Right ventricle myocardium superior (tissue), 1 donor: ENCODE measurements around the gene KCTD6. TPM values are rescaled to one million over a fixed set of nuclear protein-coding genes. Genes with fewer than 3 reads are reported as not detected.

ENCODE experiments used
- ATAC-seq: fragments of 200-7000 bp; cut with Tn5 transposase; one replicate; pipeline ENCODE4 v1.9.1; 2020; ENCODE audit warnings: mild to moderate bottlenecking; ENCODE audit not compliant: poor library complexity
- DNase-seq: peaks from one replicate; pipeline ENCODE4 v3.0.0-alpha.2; 2020
- intact Hi-C: fragments of 100-400 bp; cut with DNase I; formaldehyde crosslinking; loops from one replicate; pipeline ENCODE4 v1.11.2; 2022
- long read RNA-seq: library from polyadenylated mRNA; unstranded; transcript quantifications from one replicate; pipeline ENCODE4 v2.0.0, GENCODE V29; 2021
- total RNA-seq: library from RNA; stranded (reverse); fragmentation: NEBNext Ultra II Directional; extraction: Animal tissue kit (Norgen Biotek cat#: 25700); gene quantifications from one replicate; pipeline ENCODE4 v1.2.1, GENCODE V29; 2021
- donor health status: DM: no; HTN: yes; CAD: no; lungs with severe emphysema.

The KCTD6 gene
- total RNA-seq, result 6.9 TPM
- long read RNA-seq, transcript KCTD6-202 (3 exons, 1,533 nt), result major isoform, 21 of 26 reads
- long read RNA-seq, partial matches to known transcripts, result 2 of 26 reads
- long read RNA-seq, other reads (novel, unspliced or antisense), result 2 of 26 reads

DNA sequence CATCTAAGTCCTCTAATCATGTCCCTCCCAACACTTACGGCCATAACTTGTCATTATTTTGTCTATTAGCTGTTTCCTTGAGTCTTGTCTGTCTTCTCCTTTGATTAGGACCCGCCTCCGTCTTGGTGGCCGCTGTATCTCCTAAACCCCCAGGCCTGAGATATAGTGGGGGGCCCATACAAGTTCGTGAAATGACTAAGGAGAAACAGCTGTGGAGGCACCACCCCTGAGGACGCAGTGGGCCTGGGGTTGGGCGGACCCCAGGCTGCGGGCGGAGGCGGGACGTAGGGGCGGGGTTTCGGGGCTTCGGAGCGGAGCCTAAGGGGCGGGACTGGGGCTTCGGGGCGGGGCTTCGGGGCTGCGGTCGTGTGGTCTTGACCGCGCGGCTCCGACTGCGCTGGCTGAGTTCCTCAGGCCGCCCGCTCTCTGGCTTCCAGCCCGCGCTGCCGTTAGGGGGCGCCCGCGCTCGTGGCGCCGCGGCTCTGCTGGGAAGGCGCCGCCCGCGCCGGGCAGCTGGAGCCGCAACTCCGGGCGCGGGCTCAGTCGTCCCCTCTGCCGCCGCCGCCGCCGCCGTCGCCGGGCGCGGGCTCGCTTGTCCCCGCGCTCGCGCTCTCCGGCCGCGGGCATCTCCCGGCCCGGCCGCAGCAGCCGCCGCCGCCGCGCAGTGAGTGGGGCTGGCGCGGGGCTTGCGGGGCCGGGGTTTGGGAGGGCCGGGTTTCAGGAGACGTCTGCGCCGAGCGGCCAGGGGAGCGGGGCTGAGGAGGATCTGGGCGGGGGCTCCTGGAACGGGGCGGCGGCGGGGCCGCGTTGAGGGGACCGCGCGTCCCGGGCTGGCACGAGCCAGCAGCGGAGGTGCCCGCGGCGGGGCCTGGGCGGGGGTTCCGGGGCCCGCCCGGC lies at the start of gene KCTD6:
Gene KCTD6 (plus strand): TSS at position 591 of the 897 bp plus-strand sequence. CDS start 6,660 bp downstream, outside the sequence.
- DNase-seq (peak; percentile 96), ATAC-seq (peak; percentile 97)
- intact Hi-C loops, result loop anchor here (5.0 kb wide), 1 partner anchor 41 kb away; no protein-coding TSS in a partner anchor

DNA sequence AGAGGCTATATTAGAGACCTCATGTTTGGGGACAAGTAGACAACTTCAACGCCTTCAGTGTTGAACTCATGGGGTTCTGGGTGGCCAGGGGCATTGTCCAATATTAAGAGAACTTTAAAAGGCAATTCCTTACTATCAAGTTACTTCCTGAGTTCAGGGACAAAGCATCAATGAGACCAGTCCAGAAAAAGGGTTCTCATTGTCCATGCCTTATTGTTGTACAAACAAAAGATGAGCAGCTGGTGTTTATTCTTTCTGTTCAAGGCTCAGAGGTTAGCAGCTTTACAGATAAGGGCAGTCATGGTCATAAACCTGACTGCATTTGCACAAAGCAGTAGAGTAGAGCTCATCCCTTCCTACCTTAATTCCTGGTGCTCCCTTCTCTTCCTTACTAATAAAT lies 39.7 kb upstream of the KCTD6 start:
- intact Hi-C loops, result no loop called here
- no peak for ATAC-seq
- DNase-seq, result no peak

DNA sequence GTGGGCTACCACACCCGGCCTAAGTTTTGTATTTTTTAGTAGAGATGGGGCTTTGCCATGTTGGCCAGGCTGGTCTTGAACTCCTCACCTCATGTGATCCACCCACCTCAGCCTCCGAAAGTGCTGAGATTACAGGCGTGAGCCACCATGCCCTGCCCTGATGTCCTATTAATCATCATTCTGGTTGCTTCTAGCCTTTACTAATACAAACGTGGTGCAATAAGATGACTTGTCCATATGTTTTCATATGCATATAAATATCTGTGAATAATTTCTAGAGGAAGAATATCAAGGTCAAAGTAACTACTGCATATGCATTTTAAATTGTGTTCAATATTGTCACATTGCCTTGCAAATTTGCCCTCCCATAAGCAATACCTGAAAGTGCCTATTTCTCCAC lies 32.7 kb upstream of the KCTD6 start:
- intact Hi-C loops, result no loop called here
- ATAC-seq (no peak), DNase-seq (no peak)

DNA sequence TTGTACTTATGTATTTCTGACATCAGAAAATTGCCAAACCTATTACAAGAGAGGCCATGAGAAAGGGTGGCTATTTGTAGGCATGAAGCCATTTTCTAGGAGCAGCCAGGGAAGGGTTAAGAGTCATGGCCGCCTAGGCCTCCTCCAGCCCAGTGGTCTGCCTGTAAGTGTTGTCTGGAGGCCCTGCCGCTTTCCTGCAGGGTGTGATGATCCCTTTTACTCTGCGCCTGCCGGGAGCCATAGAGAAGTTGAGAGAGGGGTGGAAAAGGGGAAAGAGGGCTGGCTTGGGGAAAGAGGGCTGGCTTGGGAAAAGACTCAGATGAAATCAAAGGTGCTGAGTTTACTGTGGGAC lies 29.1 kb upstream of the KCTD6 start:
- no peak for ATAC-seq
- no peak for DNase-seq
- intact Hi-C loops, result no loop called here

DNA sequence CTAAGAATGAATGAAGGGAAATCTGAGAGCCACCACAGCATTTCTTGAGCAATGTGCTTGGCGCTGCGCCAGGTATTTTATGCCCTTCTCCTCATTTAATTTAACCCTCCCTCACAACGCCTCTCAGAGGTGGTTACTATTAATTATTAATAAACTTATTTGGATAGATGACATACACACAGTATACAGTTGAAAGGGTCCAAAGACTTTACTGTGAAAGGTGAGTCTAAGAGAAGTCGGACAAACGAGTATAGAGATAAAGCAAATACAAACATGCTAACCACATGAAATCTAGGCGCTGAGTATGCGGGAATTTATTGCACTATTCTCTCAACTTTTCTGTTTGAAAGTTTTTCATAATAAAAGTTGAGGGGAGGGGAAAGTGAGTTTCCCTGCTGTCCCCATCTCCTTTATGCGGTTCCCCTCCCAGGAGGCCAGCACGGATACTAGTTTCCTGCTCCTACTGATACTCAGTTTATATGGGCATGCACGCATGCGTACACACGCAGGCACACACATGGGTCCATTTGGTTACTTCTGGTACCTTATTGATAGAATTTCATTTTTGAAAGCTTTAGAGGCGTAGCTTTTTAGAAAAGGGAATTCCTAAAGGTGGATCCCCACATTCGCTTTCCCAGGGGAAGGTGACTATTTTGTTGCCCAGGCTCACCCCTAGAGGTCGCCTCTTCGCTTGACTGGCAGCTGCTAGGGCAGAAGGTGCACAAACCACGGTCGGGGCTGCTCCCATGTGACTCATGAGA lies 28.5 kb upstream of the KCTD6 start:
- DNase-seq (peak; percentile 75), ATAC-seq (peak; percentile 94)
- intact Hi-C loops, result no loop called here

DNA sequence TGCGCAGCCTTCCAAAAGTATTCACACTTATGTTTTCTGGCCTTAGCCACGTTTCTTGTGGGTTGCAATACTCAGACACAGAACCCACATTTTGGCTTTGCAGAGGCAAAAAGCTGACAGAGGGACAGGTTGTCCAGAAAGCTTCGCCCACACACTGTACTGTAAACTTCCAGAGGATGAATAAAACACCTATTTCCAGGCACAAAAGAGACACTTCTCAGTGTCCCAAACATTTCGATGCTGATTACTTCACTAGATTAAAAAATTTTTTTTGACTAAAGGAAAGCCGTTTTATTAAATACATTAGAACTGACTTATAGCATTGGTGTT lies 28.0 kb upstream of the KCTD6 start:
- DNase-seq (no peak), ATAC-seq (no peak)
- intact Hi-C loops, result no loop called here

DNA sequence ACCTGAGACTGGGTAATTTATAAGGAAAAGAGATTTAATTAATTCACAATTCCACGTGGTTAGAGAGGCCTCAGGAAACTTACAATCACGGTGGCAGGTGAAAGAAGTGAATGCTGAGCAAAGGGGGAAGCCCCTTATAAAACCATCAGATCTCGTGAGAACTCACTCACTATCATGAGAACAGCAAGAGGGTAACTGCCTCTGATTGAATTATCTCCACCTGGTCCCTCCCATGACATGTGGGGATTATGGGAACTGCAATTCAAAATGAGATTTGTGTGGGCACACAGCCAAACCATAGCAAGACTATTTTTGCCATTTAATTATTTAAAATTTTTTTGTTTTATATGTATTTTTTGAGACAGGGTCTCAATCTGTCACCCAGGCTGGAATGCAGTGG lies 27.0 kb upstream of the KCTD6 start:
- no peak for DNase-seq
- no peak for ATAC-seq
- intact Hi-C loops, result no loop called here

DNA sequence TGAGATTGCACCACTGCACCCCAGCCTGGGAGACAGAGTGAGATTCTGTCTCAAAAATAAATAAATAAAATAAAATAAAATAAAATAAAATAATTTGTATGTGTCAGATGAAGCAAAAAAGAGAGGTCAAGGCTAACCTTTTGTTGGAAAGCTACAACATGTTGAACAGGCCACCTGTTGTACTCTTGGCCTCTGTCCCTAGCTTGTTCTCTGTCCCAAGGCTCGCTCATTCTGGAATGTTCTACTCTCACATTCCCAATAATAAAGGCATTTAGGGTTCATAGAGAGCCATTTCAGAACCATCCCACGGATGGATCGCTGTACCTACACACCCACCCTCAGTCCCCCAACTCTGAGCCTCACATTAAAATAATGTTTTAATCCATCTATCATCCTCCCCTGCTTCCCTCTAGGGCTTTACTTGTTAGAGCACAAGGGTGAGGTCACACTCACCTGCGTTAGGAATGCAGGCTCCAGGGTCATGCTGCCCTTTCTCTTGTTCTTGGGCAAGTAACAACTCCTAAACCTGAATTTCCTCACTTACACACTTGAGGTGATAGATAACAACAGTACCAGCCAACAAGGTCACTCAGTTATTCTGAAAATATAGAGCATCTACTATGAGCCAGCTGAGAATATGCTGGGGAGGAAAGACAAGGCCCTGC lies 24.9 kb upstream of the KCTD6 start:
- ATAC-seq, result no peak
- no peak for DNase-seq
- intact Hi-C loops, result no loop called here

DNA sequence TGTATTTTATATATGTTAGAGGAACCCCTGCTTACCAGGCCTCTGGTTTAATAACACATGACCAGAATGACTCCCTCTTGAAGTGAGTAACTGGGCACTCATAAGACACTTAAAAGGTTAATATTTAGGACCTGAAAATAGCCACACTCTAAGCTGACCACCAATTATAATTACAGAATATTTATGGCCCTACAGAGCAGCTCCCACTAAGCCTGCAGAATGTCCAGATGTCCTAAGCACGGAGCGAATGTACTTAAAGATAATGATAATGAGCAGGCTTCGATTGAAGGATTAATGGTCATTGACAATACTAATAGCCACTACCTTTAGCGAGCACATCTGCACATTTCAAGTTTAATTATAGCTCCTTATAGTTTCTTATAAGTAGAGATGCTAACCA lies 22.8 kb upstream of the KCTD6 start:
- ATAC-seq, result no peak
- DNase-seq, result no peak

DNA sequence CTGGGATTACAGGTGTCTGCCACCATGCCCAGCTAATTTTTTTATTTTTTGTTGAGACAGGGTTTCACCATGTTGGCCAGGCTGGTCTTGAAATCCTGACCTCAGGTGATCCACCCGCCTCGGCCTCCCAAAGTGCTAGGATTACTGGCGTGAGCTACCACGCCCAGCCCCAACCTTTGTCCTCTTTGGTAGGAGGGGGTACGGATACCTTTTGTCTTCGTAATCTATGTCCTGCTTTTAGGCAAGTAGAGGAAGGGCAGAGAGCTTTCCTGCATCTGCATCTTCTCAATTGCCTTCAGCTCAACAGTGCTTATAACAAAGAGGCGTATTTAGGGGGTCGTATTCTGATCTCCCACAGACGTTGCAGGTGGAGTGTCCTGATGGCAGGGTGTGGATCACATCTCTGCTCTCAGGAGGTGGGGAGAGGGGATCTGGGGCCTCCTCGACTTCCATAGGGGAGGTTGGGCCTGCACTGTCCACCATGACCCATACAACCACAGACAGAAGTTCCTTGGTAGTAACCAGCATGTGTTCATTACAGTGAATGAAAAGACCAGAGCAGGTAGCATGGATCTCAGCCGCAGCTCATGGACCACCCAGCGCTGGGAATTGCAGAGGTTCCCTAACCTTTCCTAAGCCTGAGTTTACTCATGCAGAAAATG lies 21.4 kb upstream of the KCTD6 start:
- ATAC-seq, result no peak
- DNase-seq, result no peak
- intact Hi-C loops, result no loop called here

More for the DNA sequence above, 22.8 kb upstream of the KCTD6 start:
- intact Hi-C loops, result no loop called here

DNA sequence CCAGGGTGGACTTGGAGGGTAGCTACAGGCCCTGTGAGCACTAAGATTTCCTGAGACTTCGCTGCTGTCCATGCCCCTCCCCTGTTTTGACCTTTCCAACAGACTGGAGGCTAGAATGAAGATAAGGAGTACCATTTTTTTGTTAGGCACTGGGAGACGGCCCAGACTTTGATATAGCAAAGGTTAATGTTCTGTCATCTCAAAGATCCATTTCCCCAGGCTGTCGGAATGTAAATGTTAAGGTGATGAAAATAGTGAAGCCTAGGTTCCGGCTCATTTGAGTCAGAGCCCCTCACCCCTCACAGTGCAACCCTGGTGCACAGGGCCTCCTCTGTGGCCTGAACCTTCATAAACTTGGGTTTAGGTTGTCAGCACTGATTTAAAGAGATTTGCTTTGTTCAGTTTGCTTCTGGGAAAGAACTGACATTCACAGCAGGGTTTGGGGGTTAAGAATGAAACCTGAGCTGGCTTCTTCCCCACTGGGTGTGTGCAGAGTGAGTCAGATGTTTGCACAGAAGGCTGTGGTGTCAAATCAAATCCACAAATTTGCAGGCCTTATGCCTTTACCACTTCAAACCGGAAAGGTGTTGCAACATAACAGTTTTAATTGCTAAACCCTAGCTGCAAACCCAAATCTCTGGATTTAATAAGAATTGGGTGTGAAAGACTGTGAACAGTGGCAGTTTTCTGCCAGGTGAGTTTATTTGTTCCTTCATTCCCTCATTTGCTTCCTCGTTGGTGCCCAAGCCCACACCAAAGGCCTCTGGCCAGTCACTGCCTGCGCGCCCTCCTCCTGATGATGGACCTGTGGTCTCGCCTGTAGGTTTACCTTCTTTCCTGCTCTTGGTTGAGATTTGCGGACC lies 20.6 kb upstream of the KCTD6 start:
- DNase-seq (no peak), ATAC-seq (peak; percentile 71)
- intact Hi-C loops, result no loop called here

DNA sequence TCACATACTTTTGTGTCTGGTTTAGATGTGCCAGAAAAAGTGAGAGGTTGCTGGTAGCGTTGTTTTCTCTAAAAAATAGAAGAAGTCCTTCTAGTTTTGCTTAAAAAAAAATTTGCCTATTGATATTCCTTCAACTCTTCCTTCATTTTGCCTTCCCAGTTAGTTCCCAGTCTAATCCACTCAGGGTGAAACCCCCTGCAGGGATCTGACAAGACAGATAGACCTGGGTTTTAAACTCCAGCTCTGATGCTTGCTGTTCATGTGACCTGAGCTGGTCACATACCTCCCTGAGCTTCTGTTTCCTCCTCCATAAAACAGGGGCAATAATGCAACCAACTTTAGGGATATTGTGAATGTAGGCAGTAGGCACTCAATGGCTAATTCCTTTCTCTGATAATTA lies 18.6 kb upstream of the KCTD6 start:
- DNase-seq, result no peak
- intact Hi-C loops, result no loop called here
- ATAC-seq, result no peak

DNA sequence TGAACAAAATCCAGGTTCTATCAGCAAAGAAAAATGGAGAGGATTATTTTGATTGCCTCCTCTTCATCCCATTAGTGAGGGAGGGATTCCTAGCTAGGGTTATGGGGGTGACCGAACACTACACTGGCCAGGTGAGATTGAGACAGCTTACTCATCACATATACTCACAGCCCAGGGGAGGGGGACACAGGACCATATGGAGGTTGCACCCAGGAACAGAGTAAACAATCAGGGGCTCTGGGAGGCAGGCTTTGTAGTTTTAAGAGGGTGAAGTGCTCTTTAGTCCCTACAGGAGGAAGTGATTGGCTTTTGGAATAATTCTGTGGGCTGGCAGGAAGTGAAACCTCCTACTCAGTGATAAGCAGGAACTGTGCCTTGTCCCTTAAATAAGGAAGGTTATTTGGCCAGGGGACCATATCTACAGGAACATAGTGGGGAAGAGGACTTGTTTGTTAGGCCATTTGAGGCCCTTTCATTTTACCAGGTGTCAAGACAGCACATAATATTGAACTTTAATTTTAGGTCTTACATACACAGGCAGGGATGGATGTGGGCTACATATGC lies 17.5 kb upstream of the KCTD6 start:
- DNase-seq (no peak), ATAC-seq (peak; percentile 40)
- intact Hi-C loops, result no loop called here

DNA sequence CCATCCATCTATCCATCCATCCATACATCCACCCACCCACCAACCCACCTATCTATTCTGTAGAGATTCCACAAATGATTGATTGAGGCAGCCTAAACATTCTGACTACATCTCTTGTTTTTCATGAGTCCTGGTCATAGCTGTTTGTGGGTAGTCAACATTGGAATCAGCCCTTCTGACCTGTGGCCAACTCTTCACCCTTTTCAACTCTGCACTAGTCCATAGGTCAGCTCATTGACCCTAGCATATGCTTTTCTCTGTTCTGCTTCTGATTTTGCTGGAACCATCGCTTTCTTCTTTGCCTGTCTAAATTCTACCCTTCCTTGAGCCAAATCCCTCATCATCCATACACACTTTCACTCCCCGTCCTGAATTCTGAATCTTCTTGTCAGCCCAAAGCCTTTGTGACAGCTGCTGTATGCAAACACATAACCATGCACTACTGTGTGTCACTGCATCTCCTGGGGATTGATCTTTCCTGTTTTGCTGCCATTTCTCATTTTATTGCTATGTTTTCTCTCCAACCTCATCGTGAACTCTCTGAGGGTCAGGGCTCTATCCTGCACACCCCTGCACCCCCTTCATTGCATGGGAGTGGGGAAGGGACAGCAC lies 16.8 kb upstream of the KCTD6 start:
- ATAC-seq (no peak), DNase-seq (no peak)
- intact Hi-C loops, result no loop called here

DNA sequence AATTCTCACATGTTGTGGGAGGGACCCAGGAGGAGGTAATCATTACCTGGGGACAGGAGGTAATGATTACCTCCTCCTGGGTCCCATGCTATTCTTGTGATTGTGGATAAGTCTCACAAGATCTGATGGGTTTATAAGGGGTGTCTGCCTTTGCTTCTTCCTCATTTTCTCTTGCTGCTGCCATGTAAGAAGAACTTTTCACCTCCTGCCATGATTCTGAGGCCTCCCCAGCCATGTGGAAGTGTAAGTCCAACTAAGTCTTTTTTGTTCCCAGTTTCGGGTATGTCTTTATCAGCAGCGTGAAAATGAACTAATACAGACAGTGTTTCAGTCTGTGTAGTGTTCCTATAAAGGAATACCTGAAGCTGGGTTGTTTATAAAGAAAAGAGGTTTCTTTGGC lies 13.1 kb upstream of the KCTD6 start:
- no peak for ATAC-seq
- intact Hi-C loops, result no loop called here
- no peak for DNase-seq

DNA sequence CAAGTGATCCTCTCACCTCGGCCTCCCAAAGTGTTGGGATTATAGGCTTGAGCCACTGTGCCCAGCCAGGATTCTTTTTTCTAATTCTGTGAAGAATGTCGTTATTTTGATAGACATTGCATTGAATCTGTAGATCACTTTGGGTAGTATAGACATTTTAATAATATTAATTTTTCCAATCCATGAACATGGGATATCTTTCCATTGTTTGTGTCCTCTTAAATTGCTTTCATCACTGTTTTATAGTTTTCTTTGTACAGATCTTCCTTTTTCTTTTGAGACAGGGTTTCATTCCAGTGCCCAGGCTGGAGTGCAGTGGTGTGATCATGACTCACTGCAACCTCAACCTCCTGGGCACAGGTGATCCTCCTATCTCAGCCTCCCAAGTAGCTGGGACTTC lies 11.6 kb upstream of the KCTD6 start:
- DNase-seq (no peak), ATAC-seq (no peak)
- intact Hi-C loops, result no loop called here

DNA sequence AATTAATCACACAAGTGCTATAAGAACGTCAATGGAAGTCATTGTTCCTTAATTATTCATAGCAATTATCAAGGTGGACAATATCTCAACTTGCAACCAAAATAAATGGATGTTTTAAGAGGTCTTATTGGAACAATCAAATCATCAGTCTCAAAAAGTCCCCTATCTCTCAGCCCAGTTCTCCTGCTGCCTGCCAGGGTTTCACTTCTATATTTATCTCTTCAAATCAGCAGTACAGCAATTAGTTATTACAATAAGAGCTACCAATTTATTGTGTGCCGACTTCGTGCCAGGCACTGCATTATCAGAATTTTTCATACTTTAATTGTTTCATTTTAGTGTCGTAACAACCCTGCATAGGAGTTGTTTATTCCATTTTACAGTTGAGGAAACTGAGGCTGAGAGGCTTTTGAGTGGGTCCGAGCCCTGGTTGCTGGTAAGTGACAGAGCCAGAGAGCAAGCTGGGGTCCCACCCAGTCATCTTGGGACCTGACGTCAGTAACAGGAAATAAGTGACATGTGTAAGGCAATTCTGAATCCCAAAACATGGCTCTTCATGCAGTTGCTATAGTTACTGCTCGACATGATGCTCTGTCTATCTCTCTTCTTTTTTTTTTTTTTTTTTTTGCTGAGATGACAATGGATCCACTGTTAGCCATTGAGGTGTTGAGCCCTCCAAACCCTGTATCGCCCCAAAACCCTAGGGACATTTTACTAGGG lies 8.8 kb upstream of the KCTD6 start:
- intact Hi-C loops, result no loop called here
- DNase-seq (no peak), ATAC-seq (no peak)
